GM18508 (cell line): ENCODE results near the gene TOR1A.
A peak's percentile ranks its signal among the peaks of the same experiment; 100 is the strongest.
"Not testable (repeated sequence)": the region's sequence is repeated elsewhere in the genome, so short reads cannot be mapped to it uniquely, and the experiment has no call there.

Source experiments
- ATAC-seq: cut with Tn5 transposase; IDR thresholded peaks from one replicate; pipeline ENCODE4 v1.9.1; 2021; ENCODE audit warnings: moderate number of reproducible peaks; ENCODE audit not compliant: insufficient read depth, unreplicated experiment

TOR1A gene

GRCh38 chr9:129826344-129826743, 2.4 kb upstream of the TOR1A start:
- ATAC-seq = no peak

- ATAC-seq = no peak
Observed at GRCh38 chr9:129823542-129823934, 398 bp downstream of the TOR1A start.

GRCh38 chr9:129822898-129823541, 916 bp downstream of the TOR1A start:
- no peak for ATAC-seq

GRCh38 chr9:129816501-129817435, 7.2 kb downstream of the TOR1A start:
- ATAC-seq = no peak

GRCh38 chr9:129815278-129815677, 8.7 kb downstream of the TOR1A start:
- ATAC-seq = no peak

- no peak for ATAC-seq
Observed at GRCh38 chr9:129814432-129815223, 9.3 kb downstream of the TOR1A start.

GRCh38 chr9:129813661-129814060, 10.3 kb downstream of the TOR1A start:
- ATAC-seq = no peak

- ATAC-seq = no peak
Observed at GRCh38 chr9:129812385-129812784, 11.6 kb downstream of the TOR1A start.

GRCh38 chr9:129811967-129812363, 12.0 kb downstream of the TOR1A start:
- no peak for ATAC-seq

- no peak for ATAC-seq
Observed at GRCh38 chr9:129810788-129811187, 13.1 kb downstream of the TOR1A start.

- ATAC-seq = no peak
Observed at GRCh38 chr9:129810116-129810515, 13.8 kb downstream of the TOR1A start.

- ATAC-seq = no peak
Observed at GRCh38 chr9:129809346-129809745, 14.6 kb downstream of the TOR1A start.

- no peak for ATAC-seq
Observed at GRCh38 chr9:129806061-129806460, 17.9 kb downstream of the TOR1A start.

GRCh38 chr9:129803676-129804060, 20.3 kb downstream of the TOR1A start:
- no peak for ATAC-seq

GRCh38 chr9:129802833-129803675, 20.9 kb downstream of the TOR1A start, which contains the start of gene TOR1B:
TSS of gene TOR1B (plus strand) at chr9:129803184. CDS start at chr9:129803213, 29 bp downstream.
- peak; percentile 42 for ATAC-seq

GRCh38 chr9:129801504-129801903, 22.4 kb downstream of the TOR1A start:
- ATAC-seq = no peak

GRCh38 chr9:129798973-129799372, 25.0 kb downstream of the TOR1A start:
- ATAC-seq = no peak

- not testable (repeated sequence) for ATAC-seq
Observed at GRCh38 chr9:129796029-129796428, 27.9 kb downstream of the TOR1A start.

- ATAC-seq = no peak
Observed at GRCh38 chr9:129794549-129794948, 29.4 kb downstream of the TOR1A start.

- no peak for ATAC-seq
Observed at GRCh38 chr9:129786481-129786880, 37.5 kb downstream of the TOR1A start.
